IMR-90 (cell line): ENCODE results near the gene SPIN4. TPM values are rescaled to one million over a fixed set of nuclear protein-coding genes. Genes with fewer than 3 reads are reported as not detected.

ENCODE experiments used
- ATAC-seq: fragments of 200-7000 bp; cut with Tn5 transposase; 2 replicates; pipeline ENCODE4 v1.9.1; 2020; ENCODE audit warnings: low read depth, mild to moderate bottlenecking, moderate library complexity
- BruUV-seq: library from RNA; stranded (reverse); fragments of 400-500 nt; replicated peaks from 2 replicates; lab custom pipeline; 2021; lab: Mats Ljungman, UMichigan
- CTCF ChIA-PET: fragments of 300-600 bp; formaldehyde crosslinking; extraction: SDS; loops from one replicate; lab custom pipeline; 2021; ENCODE audit warnings: antibody characterized with exemption; lab: Yijun Ruan, JAX
- POLR2A ChIA-PET: fragments of 300-600 bp; sonication (Branson Sonifier 250); formaldehyde crosslinking; loops from one replicate; lab custom pipeline; 2022; ENCODE audit warnings: antibody characterized with exemption; ENCODE audit not compliant: unreplicated experiment; lab: Charles Lee
- DNase-seq: peaks from one replicate; pipeline ENCODE4 v3.0.0; 2013
- H2AFZ ChIP-seq: replicated peaks from 2 replicates; pipeline ENCODE3; 2013; ENCODE audit warnings: low read length, mild to moderate bottlenecking; ENCODE audit not compliant: poor library complexity
- H2AK5ac ChIP-seq: 2 replicates; pipeline ENCODE4 v1.6.1; 2013; ENCODE audit warnings: low read depth, low read length, inconsistent platforms
- H2AK9ac ChIP-seq: replicated peaks from 2 replicates; pipeline ENCODE3; 2013; ENCODE audit warnings: mild to moderate bottlenecking, low read depth, low read length, moderate library complexity; ENCODE audit not compliant: poor library complexity
- H2BK120ac ChIP-seq: 2 replicates; pipeline ENCODE4 v1.6.1; 2013; ENCODE audit warnings: low read depth, low read length, inconsistent platforms
- H2BK15ac ChIP-seq: 3 replicates; pipeline ENCODE4 v1.6.1; 2013; ENCODE audit warnings: low read depth, low read length, inconsistent platforms
- H2BK20ac ChIP-seq: 2 replicates; pipeline ENCODE4 v1.6.1; 2013; ENCODE audit warnings: low read depth, mild to moderate bottlenecking, inconsistent platforms, low read length, moderate library complexity
- H2BK5ac ChIP-seq: 2 replicates; pipeline ENCODE4 v1.6.1; 2013; ENCODE audit warnings: mild to moderate bottlenecking, low read depth, low read length, inconsistent platforms; ENCODE audit not compliant: poor library complexity, severe bottlenecking
- H3K14ac ChIP-seq: replicated peaks from 2 replicates; pipeline ENCODE4 v1.6.1; 2013; ENCODE audit warnings: low read depth, low read length, inconsistent platforms
- H3K18ac ChIP-seq: 2 replicates; pipeline ENCODE4 v1.6.1; 2013; ENCODE audit warnings: low read depth, low read length, control low read depth
- H3K23ac ChIP-seq: 2 replicates; pipeline ENCODE4 v1.6.1; 2013; ENCODE audit warnings: low read depth, low read length, inconsistent platforms
- H3K27ac ChIP-seq: 2 replicates; pipeline ENCODE4 v1.5.1; 2013; ENCODE audit warnings: mild to moderate bottlenecking, control low read depth, low read length; ENCODE audit not compliant: insufficient read depth
- H3K27me3 ChIP-seq: 2 replicates; pipeline ENCODE4 v1.6.1; 2013; ENCODE audit warnings: low read length; ENCODE audit not compliant: control insufficient read depth, insufficient read depth
- H3K36me3 ChIP-seq: 2 replicates; pipeline ENCODE4 v1.6.1; 2013; ENCODE audit warnings: low read length, mixed read lengths; ENCODE audit not compliant: control insufficient read depth, insufficient read depth
- H3K4ac ChIP-seq: 2 replicates; pipeline ENCODE4 v1.6.1; 2013; ENCODE audit warnings: low read depth, low read length, inconsistent platforms
- H3K4me1 ChIP-seq: 2 replicates; pipeline ENCODE4 v1.6.1; 2013; ENCODE audit warnings: low read length, mixed read lengths; ENCODE audit not compliant: control insufficient read depth, insufficient read depth
- H3K4me2 ChIP-seq: 2 replicates; pipeline ENCODE4 v1.6.1; 2013; ENCODE audit warnings: low read depth, mild to moderate bottlenecking, control low read depth, low read length, moderate library complexity
- H3K4me3 ChIP-seq: 2 replicates; pipeline ENCODE4 v1.5.1; 2013; ENCODE audit warnings: low read depth, mild to moderate bottlenecking, control low read depth, low read length, moderate library complexity; ENCODE audit not compliant: insufficient read depth
- H3K56ac ChIP-seq: 2 replicates; pipeline ENCODE4 v1.6.1; 2013; ENCODE audit warnings: low read length, inconsistent platforms; ENCODE audit not compliant: insufficient read depth; ENCODE audit errors: extremely low read depth
- H3K79me1 ChIP-seq, 2 experiments: 2 replicates each; pipeline ENCODE4 v1.6.1; 2013; ENCODE audit warnings: low read length in 2 of 2, inconsistent platforms in 1 of 2, low read depth in 1 of 2
- H3K9ac ChIP-seq: 2 replicates; pipeline ENCODE4 v1.6.1; 2013; ENCODE audit warnings: low read depth, low read length, control low read depth
- H3K9me1 ChIP-seq: 2 replicates; pipeline ENCODE4 v1.6.1; 2013; ENCODE audit warnings: low read length, inconsistent platforms; ENCODE audit not compliant: insufficient read depth
- H3K9me3 ChIP-seq: 2 replicates; pipeline ENCODE4 v1.6.1; 2013; ENCODE audit warnings: low read length; ENCODE audit not compliant: control insufficient read depth, insufficient read depth
- H4K20me1 ChIP-seq: 2 replicates; pipeline ENCODE4 v1.6.1; 2013; ENCODE audit warnings: low read length, inconsistent platforms; ENCODE audit not compliant: insufficient read depth
- H4K5ac ChIP-seq: 2 replicates; pipeline ENCODE4 v1.6.1; 2013; ENCODE audit warnings: mild to moderate bottlenecking, low read depth, low read length, control low read depth
- H4K8ac ChIP-seq, 2 experiments: 2 replicates each; pipeline ENCODE4 v1.6.1; 2013; ENCODE audit warnings: low read depth in 2 of 2, low read length in 2 of 2, control low read depth in 1 of 2, inconsistent platforms in 1 of 2
- H4K91ac ChIP-seq: 2 replicates; pipeline ENCODE4 v1.6.1; 2013; ENCODE audit warnings: low read depth, low read length, inconsistent platforms; ENCODE audit not compliant: insufficient read depth
- BHLHE40 ChIP-seq: fragments of 150-350 bp; IDR thresholded peaks from 2 replicates; pipeline ENCODE4 v1.6.1; 2016; ENCODE audit warnings: mild to moderate bottlenecking, low read depth, low read length
- CEBPB ChIP-seq: IDR thresholded peaks from 2 replicates; pipeline ENCODE4 v1.6.1; 2012; ENCODE audit warnings: low read depth, low read length, improper control_type of control experiment
- CHD1 ChIP-seq: IDR thresholded peaks from 2 replicates; pipeline ENCODE4 v1.6.1; 2012; ENCODE audit warnings: low read depth, low read length, improper control_type of control experiment
- CTCF ChIP-seq: conservative IDR thresholded peaks from 2 replicates; pipeline ENCODE4 v1.5.1; 2012; ENCODE audit warnings: mild to moderate bottlenecking, low read depth, low read length, improper control_type of control experiment
- ELK1 ChIP-seq: fragments of 150-350 bp; IDR thresholded peaks from 2 replicates; pipeline ENCODE4 v1.6.1; 2016; ENCODE audit warnings: low read depth, mild to moderate bottlenecking, low read length, moderate library complexity, borderline replicate concordance
- FOS ChIP-seq: fragments of 150-350 bp; IDR thresholded peaks from 2 replicates; pipeline ENCODE4 v1.6.1; 2016; ENCODE audit warnings: low read depth, low read length
- MAFK ChIP-seq: IDR thresholded peaks from 2 replicates; pipeline ENCODE4 v1.6.1; 2012; ENCODE audit warnings: low read depth, low read length, improper control_type of control experiment
- MAZ ChIP-seq: IDR thresholded peaks from 2 replicates; pipeline ENCODE4 v1.6.1; 2012; ENCODE audit warnings: low read depth, mild to moderate bottlenecking, low read length, improper control_type of control experiment, moderate library complexity, borderline replicate concordance
- MXI1 ChIP-seq: IDR thresholded peaks from 2 replicates; pipeline ENCODE4 v1.6.1; 2012; ENCODE audit warnings: low read depth, mild to moderate bottlenecking, low read length, moderate library complexity, borderline replicate concordance
- NFE2L2 ChIP-seq: fragments of 150-350 bp; IDR thresholded peaks from 2 replicates; pipeline ENCODE4 v1.6.1; 2016; ENCODE audit warnings: low read depth, mild to moderate bottlenecking, low read length
- POLR2A ChIP-seq: IDR thresholded peaks from 2 replicates; pipeline ENCODE4 v1.6.1; 2012; ENCODE audit warnings: mild to moderate bottlenecking, low read depth, low read length
- RAD21 ChIP-seq: IDR thresholded peaks from 2 replicates; pipeline ENCODE4 v1.6.1; 2012; ENCODE audit warnings: low read length, improper control_type of control experiment
- RCOR1 ChIP-seq: IDR thresholded peaks from 2 replicates; pipeline ENCODE4 v1.6.1; 2012; ENCODE audit warnings: mild to moderate bottlenecking, low read length, improper control_type of control experiment; ENCODE audit not compliant: insufficient replicate concordance
- RFX5 ChIP-seq: IDR thresholded peaks from 2 replicates; pipeline ENCODE4 v1.8.0; 2012; ENCODE audit warnings: low read depth, mild to moderate bottlenecking, low read length, moderate library complexity
- SMC3 ChIP-seq: fragments of 150-350 bp; IDR thresholded peaks from 2 replicates; pipeline ENCODE4 v1.6.1; 2016; ENCODE audit warnings: low read depth, mild to moderate bottlenecking, antibody characterized with exemption, low read length, moderate library complexity
- USF2 ChIP-seq: fragments of 150-350 bp; IDR thresholded peaks from 2 replicates; pipeline ENCODE4 v1.6.1; 2017; ENCODE audit warnings: mild to moderate bottlenecking, antibody characterized with exemption, low read length, low read depth
- WGBS, 2 experiments: methylation state at CpG; one replicate each; pipeline versions ENCODE4 v1.1.5 to v1.1.7; 2013; ENCODE audit warnings: missing lambda C conversion rate in 2 of 2; ENCODE audit not compliant: insufficient read length in 1 of 2; ENCODE audit errors: extremely low coverage in 2 of 2; 5-methylcytosine and 5-hydroxymethylcytosine counted together
- dilution Hi-C: fragments of 300-500 bp; cut with HindIII; formaldehyde crosslinking; loops from one replicate; pipeline ENCODE4 v1.14.3; 2018; ENCODE audit warnings: low sequenced_read_pairs; ENCODE audit not compliant: unreplicated experiment
- in situ Hi-C: fragments of 300-500 bp; cut with MboI; formaldehyde crosslinking; loops from 3 replicates; pipeline ENCODE4 v1.14.3; 2019; ENCODE audit warnings: low sequenced_read_pairs, inconsistent platforms, mixed read lengths
- intact Hi-C: fragments of 100-400 bp; cut with micrococcal nuclease; formaldehyde crosslinking; loops from 2 replicates; pipeline ENCODE4 v1.10.0; 2022
- polyA plus RNA-seq, 3 experiments: library from polyadenylated mRNA; depleted of rRNA; stranded (reverse); fragments of >200 nt; gene quantifications; 2 replicates each; pipeline ENCODE4 v1.2.3, GENCODE V29; 2012; ENCODE audit warnings: low replicate concordance in 1 of 3
- total RNA-seq: library from RNA; depleted of rRNA; stranded (reverse); fragments of >200 nt; gene quantifications from 2 replicates; pipeline ENCODE4 v1.2.3, GENCODE V29; 2012

The SPIN4 gene
- total and polyA plus RNA-seq, 2 of the 4 experiments (the other 2 are of a cell fraction) = 2.9 to 3.2 TPM

- H2AK5ac ChIP-seq = no peak overlapping the region
- H3K4me2 ChIP-seq = no peak overlapping the region
- H3K4me1 ChIP-seq = no peaks in the 10 kb centered on the region
- intact Hi-C loops = no loop called here
- no peaks in the 10 kb centered on the region for H3K36me3 ChIP-seq
- dilution Hi-C loops = no loop called here
- H3K18ac ChIP-seq = no peak overlapping the region
- no peak overlapping the region for H2BK20ac ChIP-seq
- ChIA-PET CTCF (interaction anchor here (0.6 to 0.7 kb wide), 2 partner anchors 15 to 839 kb away, joined by 5 to 9 read pairs; no protein-coding TSS in a partner anchor), POLR2A (no interaction called here)
- TF ChIP-seq RAD21 (no peak), SMC3 (no peak), MAFK (no peak), FOS (no peak), MAZ (no peak), NFE2L2 (no peak), POLR2A (no peak), MXI1 (no peak), BHLHE40 (no peak), USF2 (no peak), ELK1 (no peak), RFX5 (no peak), CEBPB (no peak), CHD1 (no peak), CTCF (no peak), RCOR1 (no peak)
- in situ Hi-C loops = no loop called here
- H3K56ac ChIP-seq = no peak overlapping the region
- no peaks in the 10 kb centered on the region for H3K79me1 ChIP-seq
- no peak overlapping the region for H3K4ac ChIP-seq
- no peak overlapping the region for H4K91ac ChIP-seq
- DNase-seq (no peak), ATAC-seq (no peak)
- H3K9ac ChIP-seq = no peak overlapping the region
- BruUV-seq = no TSS peak
- H2BK5ac ChIP-seq = no peak overlapping the region
- H3K23ac ChIP-seq = no peak overlapping the region
- H2BK120ac ChIP-seq = no peak overlapping the region
- H3K9me1 ChIP-seq = no peaks in the 10 kb centered on the region
- no peak overlapping the region for H2BK15ac ChIP-seq
- no peaks in the 10 kb centered on the region for H3K9me3 ChIP-seq
- no peak overlapping the region for H2AK9ac ChIP-seq
- H3K14ac ChIP-seq = no peak overlapping the region
- no peaks in the 10 kb centered on the region for H3K27me3 ChIP-seq
- no peak overlapping the region for H3K27ac ChIP-seq
- H4K5ac ChIP-seq = no peak overlapping the region
- no peak overlapping the region for H3K4me3 ChIP-seq
- H4K20me1 ChIP-seq = no peaks in the 10 kb centered on the region
- WGBS, 2 experiments = no CpG with 5 or more reads among the region's 2 CpGs
- H4K8ac ChIP-seq = no peak overlapping the region
- no peak overlapping the region for H2AFZ ChIP-seq
Observed at GRCh38 chrX:63394872-63395271, 43.7 kb upstream of the SPIN4 start.
